ENCODE measurements around the gene GKN2.
A peak's percentile ranks its signal among the peaks of the same experiment; 100 is the strongest.

The GKN2 gene

DNA sequence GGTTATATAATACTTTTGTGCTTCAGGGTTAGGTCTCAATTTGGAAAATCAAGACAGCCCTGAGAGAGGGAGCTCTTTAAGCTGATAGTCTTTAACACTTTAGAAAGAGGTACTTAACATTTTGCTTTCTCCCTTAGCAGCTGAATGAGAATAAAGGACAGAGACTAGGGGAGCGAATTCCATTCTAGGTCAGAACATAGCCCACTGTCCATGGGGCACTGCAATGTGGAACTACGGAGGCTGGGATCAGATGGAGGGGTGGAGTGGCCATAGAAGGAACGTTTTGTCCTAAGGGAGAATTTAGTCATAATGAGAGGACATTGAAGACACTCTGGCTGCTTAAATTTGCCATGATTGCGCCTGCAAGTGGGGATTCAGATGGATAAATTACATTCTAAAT, 794 bp downstream of the GKN2 start:
- DNase-seq (ENCODE audit: insufficient read length) (no peak), FAIRE-seq (no peak)
- no peak for TF ChIP-seq POLR2AphosphoS5 (IDR thresholded peaks at IDR 0.05; ENCODE audit: low read depth, low read length)
- TF ChIP-seq TAF1 (IDR thresholded peaks at IDR 0.05; ENCODE audit: borderline replicate concordance, low read depth, low read length): no peak
- no peak for TF ChIP-seq POLR2A (IDR thresholded peaks at IDR 0.05; ENCODE audit: low read depth, low read length)

DNA sequence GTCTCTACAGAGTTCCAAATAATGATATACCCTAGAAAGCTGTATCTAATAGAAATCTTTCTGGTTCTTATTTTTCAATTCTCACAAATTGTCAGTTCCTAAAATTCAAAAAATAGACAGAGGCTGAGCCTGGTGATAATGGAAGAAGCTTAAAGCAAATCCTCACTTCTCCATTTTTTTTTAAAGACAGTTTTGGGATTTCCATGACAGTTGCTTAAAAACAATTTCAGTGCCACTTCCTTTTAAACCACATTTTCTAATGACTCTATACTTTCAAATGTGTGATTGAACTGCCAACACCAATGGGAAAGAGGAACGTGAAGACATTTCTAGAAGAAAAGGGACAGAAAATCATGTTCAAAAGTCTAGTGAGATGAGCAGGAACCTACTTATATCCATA, 4.0 kb downstream of the GKN2 start:
- DNase-seq (ENCODE audit: insufficient read length) (no peak), FAIRE-seq (no peak)
- no peak for TF ChIP-seq TAF1 (IDR thresholded peaks at IDR 0.05; ENCODE audit: borderline replicate concordance, low read depth, low read length)
- no peak for TF ChIP-seq POLR2A (IDR thresholded peaks at IDR 0.05; ENCODE audit: low read depth, low read length)
- no peak for TF ChIP-seq POLR2AphosphoS5 (IDR thresholded peaks at IDR 0.05; ENCODE audit: low read depth, low read length)

DNA sequence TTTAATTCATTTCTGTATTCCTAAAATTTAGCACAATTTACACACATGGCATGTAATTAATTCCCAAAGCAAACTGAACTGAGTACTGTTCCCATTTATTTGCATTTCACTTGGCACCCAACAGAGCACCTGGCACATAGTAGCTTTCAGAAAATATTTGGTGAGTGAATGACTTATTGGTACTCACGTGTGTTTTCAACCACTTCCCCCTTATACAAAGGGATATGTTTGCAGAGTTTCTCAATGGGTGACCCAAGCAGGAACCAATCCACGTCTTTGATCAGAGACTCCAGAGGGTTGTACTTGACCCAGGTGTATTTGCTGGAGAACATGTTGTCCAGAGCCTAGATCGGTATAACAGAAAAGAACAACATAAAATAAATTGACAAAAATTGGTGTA, 6.6 kb downstream of the GKN2 start:
- TF ChIP-seq TAF1 (IDR thresholded peaks at IDR 0.05; ENCODE audit: borderline replicate concordance, low read depth, low read length) (no peak), POLR2A (IDR thresholded peaks at IDR 0.05; ENCODE audit: low read depth, low read length) (no peak), POLR2AphosphoS5 (IDR thresholded peaks at IDR 0.05; ENCODE audit: low read depth, low read length) (no peak)
- DNase-seq (ENCODE audit: insufficient read length) (no peak), FAIRE-seq (no peak)

DNA sequence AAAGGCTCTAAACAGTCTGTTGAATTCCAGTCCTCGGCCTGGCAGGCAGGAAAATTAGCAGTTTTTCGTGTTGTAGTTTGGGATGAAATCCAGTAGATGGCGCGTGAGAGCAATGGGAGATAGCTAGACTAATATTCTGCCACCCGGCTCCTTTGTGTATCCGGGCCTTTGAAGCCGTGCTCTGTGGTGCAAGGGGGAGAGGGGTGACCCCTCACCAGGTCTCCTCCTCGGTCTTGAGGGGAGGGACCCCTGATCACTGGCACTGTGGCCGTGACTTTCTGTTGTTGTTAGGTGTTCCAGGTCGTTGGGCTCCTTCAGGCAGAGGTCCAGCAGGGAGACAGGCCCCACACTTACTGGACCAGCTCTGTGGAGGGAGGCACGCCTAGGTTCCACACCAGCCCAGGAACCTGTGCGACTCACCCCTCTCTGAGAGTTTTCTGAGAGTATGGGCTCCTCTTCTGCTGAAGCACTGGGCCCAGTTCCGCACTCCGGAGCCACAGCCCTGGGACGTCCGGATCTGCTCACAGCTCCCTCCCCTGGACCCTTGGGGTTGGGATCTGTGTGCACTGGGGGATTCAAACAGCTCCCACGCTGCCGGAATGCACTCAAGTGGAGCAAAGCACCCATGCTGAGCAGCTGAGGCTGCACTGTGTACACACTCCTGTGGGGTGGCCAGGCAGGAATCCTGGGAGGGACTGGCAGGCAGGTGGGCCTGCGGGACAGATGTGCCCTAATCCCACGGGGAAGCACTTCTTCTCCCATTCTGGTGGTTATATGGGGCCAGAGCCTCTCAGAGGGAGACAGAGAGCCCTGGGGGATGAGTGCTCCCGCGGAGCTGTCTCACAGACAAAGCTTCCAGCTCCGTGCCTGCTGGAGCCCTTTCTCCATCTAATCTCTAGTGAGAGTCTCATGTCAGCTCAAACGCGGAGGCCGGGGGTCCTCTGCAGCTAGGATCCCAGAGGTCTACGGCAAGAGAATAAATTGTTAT, 8.8 kb downstream of the GKN2 start:
- DNase-seq (ENCODE audit: insufficient read length): peak; percentile 26
- peak; percentile 90 for FAIRE-seq
- no peak for TF ChIP-seq TAF1 (IDR thresholded peaks at IDR 0.05; ENCODE audit: borderline replicate concordance, low read depth, low read length)
- no peak for TF ChIP-seq POLR2AphosphoS5 (IDR thresholded peaks at IDR 0.05; ENCODE audit: low read depth, low read length)
- TF ChIP-seq POLR2A (IDR thresholded peaks at IDR 0.05; ENCODE audit: low read depth, low read length): no peak

DNA sequence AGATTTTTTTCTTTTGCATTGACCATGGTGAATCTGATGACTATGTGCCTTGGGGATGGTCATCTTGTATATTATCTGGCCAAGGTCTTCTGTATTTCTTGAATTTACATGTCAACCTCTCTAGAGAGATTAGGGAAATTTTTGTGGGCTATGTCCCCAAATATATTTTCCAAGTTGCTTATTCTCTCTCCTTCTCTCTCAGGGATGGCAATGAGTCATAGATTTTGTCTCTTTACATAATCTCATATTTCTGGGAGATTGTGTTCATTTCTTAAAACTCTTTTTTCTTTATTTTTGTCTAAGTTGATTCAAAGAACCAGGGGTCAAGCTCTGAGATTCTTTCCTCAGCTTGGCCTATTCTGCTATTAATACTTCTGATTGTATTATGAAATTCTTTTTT, 9.9 kb downstream of the GKN2 start:
- DNase-seq (ENCODE audit: insufficient read length) (no peak), FAIRE-seq (no peak)
- TF ChIP-seq POLR2AphosphoS5 (IDR thresholded peaks at IDR 0.05; ENCODE audit: low read depth, low read length): no peak
- TF ChIP-seq TAF1 (IDR thresholded peaks at IDR 0.05; ENCODE audit: borderline replicate concordance, low read depth, low read length): no peak
- TF ChIP-seq POLR2A (IDR thresholded peaks at IDR 0.05; ENCODE audit: low read depth, low read length): no peak

DNA sequence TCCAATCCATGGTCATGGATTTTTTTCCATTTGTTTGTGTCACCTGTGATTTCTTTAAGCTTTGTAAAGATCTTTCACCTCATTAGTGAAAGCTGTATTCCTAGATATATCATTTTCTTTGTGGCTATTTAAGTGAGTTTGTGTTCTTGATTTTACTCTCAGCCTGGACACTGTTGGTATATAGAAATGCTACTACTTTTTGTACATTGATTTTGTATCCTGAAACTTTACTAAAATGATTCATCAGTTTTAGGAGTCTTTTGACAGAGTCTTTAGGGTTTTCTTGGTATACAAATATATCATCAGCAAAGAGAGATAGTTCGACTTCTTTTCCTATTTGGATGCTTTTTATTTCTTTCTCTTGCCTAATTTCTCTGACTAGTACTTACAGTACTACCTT, 12.3 kb downstream of the GKN2 start:
- no peak for FAIRE-seq
- TF ChIP-seq POLR2AphosphoS5 (IDR thresholded peaks at IDR 0.05; ENCODE audit: low read depth, low read length) (no peak), TAF1 (IDR thresholded peaks at IDR 0.05; ENCODE audit: borderline replicate concordance, low read depth, low read length) (no peak), POLR2A (IDR thresholded peaks at IDR 0.05; ENCODE audit: low read depth, low read length) (no peak)
- DNase-seq (ENCODE audit: insufficient read length): no peak

DNA sequence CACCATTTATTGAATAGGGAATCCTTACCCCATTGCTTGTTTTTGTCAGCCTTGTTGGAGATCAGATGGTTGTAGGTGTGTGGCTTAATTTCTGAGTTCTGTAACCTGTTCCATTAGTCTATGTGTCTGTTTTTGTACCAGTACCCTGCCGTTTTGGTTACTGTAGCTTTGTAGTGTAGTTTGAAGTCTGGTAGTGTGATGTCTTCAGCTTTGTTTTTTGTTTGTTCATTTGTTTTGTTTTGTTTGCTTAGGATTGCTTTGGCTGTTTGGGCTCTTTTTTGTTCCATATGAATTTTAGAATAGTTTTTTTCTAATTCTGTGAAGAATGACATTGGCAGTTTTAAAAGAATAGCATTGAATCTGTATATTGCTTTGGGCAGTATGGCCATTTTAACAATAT, 12.7 kb downstream of the GKN2 start:
- DNase-seq (ENCODE audit: insufficient read length) (no peak), FAIRE-seq (no peak)
- TF ChIP-seq POLR2AphosphoS5 (IDR thresholded peaks at IDR 0.05; ENCODE audit: low read depth, low read length) (no peak), POLR2A (IDR thresholded peaks at IDR 0.05; ENCODE audit: low read depth, low read length) (no peak), TAF1 (IDR thresholded peaks at IDR 0.05; ENCODE audit: borderline replicate concordance, low read depth, low read length) (no peak)

DNA sequence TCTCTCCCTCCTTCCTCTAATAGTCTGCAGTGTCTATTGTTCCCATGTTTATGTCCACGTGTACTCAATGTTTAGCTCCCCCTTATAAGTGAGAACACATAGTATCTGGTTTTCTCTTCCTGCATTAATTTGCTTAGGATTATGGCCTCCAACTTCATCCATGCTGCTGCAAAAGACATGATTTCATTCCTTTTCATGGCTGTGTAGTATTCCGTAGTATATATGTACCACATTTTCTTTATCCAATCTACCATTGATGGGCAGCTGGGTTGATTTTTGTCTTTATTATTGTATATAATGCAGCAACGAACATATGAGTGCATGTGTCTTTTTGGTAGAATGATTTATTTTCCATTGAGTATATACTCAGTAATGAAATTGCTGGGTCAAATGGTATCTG, 13.8 kb downstream of the GKN2 start:
- TF ChIP-seq POLR2A (IDR thresholded peaks at IDR 0.05; ENCODE audit: low read depth, low read length) (no peak), POLR2AphosphoS5 (IDR thresholded peaks at IDR 0.05; ENCODE audit: low read depth, low read length) (no peak), TAF1 (IDR thresholded peaks at IDR 0.05; ENCODE audit: borderline replicate concordance, low read depth, low read length) (no peak)
- no peak for FAIRE-seq
- no peak for DNase-seq (ENCODE audit: insufficient read length)

DNA sequence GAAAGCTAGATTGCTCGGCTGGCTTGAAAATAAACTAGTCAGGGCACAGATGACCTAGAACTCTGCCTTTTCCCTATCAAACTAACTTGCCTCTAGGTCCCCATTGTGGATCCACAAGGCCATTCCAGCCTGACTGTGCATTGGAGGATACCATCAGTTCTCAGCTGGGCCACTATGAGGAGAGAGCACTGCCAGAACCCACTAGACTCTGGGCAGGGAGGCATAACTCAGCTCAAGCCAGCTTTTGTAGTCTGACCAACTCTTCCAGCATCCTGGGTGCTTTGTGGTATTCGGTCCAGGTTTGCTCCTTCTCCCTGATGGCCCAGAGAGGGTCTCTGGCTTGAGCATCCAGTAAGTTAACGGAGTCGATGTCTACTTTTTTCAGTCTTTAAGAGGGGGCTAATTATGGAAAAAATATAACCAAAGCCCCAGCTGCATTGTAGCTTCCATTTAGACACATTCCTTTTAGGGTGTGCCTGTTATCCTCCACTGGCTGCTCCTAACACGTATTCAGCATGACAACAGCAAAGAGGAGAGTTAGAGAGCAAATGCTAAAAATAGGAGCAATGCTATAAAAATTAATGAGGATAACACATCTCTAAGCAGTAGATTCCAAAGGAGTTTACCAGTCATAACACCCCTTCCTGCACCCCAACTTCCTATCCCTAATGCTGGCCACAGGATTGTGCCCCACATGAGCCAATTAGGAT, 15.2 kb downstream of the GKN2 start:
- FAIRE-seq (no peak), DNase-seq (ENCODE audit: insufficient read length) (no peak)
- TF ChIP-seq POLR2A (IDR thresholded peaks at IDR 0.05; ENCODE audit: low read depth, low read length) (no peak), POLR2AphosphoS5 (IDR thresholded peaks at IDR 0.05; ENCODE audit: low read depth, low read length) (no peak), TAF1 (IDR thresholded peaks at IDR 0.05; ENCODE audit: borderline replicate concordance, low read depth, low read length) (no peak)

DNA sequence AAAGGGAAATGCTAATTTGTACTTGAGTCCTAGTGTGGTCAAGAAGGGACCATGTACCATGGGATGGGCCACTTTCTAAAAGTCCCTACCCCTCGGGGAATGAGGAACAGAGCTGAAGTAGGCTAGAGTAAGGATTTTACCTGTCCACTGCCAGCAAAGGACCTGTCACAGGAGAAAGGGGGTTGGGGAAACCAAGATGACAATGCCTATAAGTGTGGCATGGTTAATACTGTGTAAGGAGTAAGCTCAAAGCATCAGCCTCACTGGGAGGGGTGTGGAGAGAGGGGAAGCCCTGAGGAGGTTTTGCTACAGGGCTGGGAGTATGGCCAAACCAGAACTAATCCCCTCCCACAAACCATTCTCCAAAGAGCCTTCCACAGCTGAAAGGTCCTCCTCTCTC, 15.8 kb downstream of the GKN2 start:
- TF ChIP-seq POLR2AphosphoS5 (IDR thresholded peaks at IDR 0.05; ENCODE audit: low read depth, low read length): no peak
- TF ChIP-seq POLR2A (IDR thresholded peaks at IDR 0.05; ENCODE audit: low read depth, low read length): no peak
- TF ChIP-seq TAF1 (IDR thresholded peaks at IDR 0.05; ENCODE audit: borderline replicate concordance, low read depth, low read length): no peak
- DNase-seq (ENCODE audit: insufficient read length) (no peak), FAIRE-seq (no peak)

DNA sequence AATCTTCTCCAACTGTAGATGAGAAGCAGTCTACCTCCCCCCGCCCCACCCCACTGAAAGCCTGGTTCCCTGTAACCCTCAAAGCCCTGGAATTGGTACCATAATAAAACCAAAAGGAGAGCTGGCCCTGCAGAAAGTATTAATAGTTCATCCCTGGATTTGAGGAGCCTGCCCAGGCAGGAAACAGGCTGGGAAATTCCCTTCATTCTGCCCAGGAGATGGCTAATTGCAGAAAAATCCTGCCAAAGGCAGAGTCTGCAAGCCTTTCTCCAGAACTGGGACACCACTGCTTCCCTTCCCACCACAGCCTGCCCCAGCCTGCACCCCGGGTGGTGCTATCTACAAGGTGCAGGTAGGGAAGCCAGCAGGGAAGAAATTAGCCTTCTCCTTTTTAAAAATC, 16.3 kb downstream of the GKN2 start:
- TF ChIP-seq POLR2AphosphoS5 (IDR thresholded peaks at IDR 0.05; ENCODE audit: low read depth, low read length) (no peak), POLR2A (IDR thresholded peaks at IDR 0.05; ENCODE audit: low read depth, low read length) (no peak), TAF1 (IDR thresholded peaks at IDR 0.05; ENCODE audit: borderline replicate concordance, low read depth, low read length) (no peak)
- FAIRE-seq (no peak), DNase-seq (ENCODE audit: insufficient read length) (no peak)
